Stimulated activated CD4-positive, alpha-beta T cell treated with anti-CD3 and anti-CD28 coated beads, TNF-alpha, amount 100 ng/mL, for 48 hours (primary cell): ENCODE data around the gene ZNF558.
A peak's percentile ranks its signal among the peaks of the same experiment; 100 is the strongest.

Source experiments
- DNase-seq, 3 donors: peaks; one replicate each; pipeline ENCODE4 v3.0.0-alpha.2; 2020; ENCODE audit warnings: low read depth in 3 of 3

The ZNF558 gene

DNA sequence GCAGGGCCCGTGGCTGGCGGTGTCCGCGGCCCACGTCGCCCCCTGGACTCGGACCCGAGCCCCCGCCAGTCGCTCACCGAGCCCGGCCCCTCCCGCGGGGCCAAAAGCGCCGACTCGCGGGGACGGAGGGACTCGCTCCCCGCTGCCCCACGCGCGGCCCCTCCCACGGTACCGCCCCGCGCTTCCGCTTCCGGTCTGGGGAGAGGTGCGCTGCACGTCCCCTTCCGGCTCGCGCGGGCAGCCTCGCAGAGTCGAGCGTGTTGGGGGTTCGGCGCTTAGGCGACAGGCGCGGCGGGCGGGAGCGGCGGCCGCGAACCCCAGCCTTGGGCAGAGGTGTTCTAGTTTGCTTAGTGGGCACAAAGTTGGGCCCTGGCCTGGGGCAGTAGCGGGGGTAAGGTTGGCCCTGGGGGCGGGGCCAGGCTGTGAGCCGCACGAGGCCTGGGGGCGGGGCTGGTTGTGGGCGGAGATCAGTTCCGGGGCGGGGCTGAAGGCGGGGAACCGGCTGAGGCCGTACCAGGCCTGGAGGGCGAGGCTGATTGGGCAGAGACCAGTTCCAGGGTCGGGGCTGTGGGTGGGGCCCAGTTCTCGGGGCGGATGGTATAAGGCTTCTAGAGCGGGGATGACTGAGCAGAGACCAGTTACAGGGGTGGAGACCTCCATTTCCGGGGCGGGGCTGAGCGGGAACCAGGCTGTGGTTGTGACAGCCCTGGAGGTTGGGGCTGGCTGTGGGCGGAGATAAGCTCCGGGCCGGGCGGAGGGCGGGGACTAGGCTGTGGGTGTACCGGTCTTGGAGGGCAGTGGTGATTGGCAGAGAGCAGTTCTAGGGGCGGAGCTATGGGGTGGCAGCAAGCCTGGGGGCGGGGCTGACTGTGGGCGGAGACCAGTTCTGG lies at the start of gene ZNF558, which contains the start of gene MBD3L1:
TSS of gene ZNF558 (minus strand) at position 173 of the 890 bp plus-strand sequence. CDS start 9,645 bp downstream, outside the sequence.
TSS of gene MBD3L1 (plus strand) at position 246 of the 890 bp plus-strand sequence. CDS start 10,302 bp downstream, outside the sequence.
- peak; percentile 98 to 99 (median 99) for DNase-seq

DNA sequence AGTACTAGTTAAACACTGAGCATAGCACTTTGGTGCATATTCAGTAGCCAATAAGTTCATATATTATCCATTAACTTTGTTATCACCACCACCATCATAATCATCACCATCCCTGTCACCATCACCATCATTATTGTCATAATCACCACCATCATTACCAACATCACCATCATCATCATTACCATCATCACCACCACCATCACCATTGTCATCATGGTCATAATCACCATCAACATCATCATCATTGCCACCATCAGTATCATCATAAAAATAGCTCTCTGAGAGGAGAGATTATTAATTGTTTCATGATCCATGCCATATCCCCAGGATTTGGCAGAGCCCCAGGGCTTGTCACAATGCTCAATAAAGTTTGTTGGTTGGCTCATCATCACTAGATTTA lies 49.4 kb upstream of the ZNF558 start:
- no peak for DNase-seq

DNA sequence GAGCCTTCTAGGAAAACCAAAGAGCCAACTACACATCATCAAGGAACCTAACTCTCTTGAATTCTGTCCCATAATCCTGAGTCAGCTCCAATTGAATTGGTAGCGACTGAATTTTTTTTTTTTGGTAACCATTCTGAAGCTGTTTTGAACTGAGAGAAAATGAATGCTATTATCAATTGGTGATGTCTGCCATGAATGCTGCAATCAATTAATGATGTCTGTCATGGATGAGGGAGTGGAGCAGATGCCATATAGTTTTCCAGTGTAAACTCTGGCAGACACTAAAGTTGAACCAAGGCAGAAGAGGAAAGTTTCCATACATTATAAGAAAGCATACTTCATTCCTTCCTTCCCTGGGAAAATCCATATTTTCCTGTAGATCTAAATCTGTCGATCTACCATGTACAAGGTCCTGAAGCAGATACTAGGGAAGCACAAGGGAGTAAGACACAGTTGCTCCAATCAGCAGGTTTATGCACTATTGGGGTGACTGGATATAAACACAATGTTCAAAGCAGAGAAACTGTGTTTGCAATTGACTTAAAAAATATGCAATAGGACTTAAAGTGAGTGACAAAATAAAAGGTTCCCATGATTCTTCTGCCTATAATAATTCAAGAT lies 48.9 kb upstream of the ZNF558 start:
- no peak for DNase-seq

DNA sequence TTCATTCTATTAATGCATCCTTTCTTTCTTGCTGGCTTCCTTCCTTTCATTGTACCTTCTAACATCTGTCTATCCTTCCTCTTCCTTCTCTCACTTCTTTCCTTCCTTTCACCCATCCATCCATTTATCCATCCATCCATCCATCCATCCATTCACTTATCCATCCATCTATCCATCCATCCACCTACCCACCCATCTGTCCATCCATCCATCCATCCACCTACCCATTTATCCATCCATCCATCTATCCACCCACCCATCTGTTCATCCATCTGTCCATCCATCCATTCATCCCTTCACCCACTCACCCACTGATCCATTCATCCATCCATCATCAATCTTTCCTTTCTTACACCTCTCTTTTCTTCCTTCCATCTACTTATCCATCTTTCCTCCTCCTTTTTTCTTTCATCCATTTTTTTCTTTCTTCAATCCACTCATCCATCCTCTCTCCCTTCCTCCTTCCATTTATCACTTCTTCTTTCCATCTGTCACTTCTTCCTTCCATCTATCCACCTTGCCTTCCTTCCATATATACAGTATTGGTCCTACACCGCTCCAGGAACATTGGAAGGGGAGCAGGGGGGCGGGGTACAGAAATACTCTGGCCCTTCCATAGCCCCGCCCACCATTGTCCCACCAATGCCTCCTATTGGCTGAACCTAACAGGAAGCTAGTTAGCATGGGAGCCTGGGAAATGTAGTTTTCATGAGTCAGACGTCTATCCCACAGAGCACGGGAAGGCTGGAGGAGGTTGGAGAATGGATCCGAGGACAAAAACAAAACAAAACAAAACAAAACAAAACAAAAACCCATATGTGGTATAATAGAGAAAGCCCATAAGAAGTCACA lies 46.0 kb upstream of the ZNF558 start:
- no peak for DNase-seq

DNA sequence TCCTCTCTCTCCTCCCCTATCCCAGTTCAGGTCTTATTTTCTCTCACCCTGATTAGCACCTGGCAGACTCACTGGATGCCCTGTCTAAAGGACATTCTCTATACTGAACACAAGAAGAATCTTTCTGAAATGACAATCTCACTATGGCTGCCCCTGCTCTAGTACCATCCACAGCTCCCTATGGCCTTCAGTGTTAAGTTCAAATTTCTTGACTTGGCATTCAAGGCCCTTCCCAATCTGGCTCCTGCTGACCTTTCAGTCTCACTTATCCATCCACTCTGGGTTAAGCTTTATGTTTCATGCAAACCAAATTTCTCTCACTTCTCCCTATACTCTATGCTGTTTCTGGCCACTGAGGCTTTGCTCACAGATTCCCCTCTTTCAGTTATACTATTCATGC lies 34.2 kb upstream of the ZNF558 start:
- DNase-seq = no peak

DNA sequence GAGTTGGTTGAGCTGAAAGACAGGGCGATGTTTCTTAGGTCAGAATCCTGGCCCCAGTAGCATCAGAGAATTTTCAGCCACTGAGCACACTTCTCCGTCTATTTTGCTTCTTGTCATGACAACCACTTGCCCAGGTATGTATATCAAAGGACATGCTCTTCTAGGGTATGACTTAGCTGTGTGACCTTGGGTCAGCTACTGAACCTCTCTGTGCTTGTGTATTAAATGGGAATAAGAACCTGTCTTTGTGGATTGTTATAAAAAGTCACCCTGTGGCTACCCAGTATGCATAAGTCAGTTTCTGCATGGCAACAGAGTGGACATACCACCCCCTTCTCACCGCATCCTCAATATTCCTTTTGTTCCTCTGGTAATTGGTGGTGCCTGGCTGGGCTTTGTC lies 26.2 kb upstream of the ZNF558 start:
- no peak for DNase-seq

DNA sequence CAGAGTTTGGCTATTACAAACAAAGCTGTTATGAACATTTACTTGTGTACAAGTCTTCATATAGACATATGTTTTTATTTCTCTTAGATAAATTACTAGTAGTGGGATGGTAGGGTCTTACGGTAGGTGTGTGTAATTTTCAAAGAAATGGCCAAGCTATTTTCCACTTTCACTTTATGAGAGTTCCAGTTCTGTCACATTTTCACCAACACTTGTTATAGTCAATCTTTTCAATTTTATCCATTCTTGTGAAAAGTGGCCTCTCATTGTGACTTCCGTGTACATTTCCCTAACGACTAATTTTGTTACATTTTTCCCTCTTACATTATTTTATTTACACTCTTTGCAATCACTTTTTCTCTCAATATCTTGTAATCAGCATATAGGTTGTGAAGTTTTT lies 18.4 kb upstream of the ZNF558 start:
- DNase-seq = no peak

DNA sequence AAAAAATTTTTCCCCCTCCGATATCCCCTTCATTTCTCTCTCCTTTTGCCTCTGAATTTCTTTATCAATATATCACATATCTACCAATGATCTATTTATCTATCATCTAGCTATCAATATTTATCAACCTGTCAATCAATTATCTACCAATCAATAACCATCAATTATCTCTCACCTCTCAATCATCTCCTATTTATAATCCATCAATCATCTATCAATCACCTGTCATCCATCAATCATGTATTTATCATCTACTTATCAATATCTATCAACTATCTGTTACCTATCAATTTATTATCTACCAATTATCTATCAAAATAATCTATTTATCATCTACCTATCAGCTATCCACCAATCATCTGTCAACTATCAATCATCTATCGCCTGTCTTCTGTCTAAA lies 17.1 kb upstream of the ZNF558 start:
- DNase-seq = no peak

DNA sequence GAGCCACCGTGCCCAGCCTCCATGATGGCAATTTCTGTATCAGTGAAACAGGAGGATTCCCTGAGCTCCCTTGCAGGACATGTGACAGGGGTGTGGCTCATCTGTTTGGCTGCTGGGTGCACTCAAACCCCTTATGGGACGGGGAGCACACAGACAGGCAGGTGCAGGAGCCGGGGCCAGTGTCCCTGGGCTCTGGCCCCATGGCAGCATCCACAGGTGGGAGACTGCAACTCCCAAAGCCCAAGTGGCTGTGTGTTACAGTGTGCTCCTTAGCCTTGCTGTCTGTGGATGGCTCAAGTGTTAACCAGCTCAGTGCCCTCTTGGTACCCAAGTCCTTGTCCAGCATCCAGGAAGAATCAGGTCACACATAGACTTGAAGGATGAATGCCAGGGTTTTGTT lies 14.7 kb upstream of the ZNF558 start:
- no peak for DNase-seq

DNA sequence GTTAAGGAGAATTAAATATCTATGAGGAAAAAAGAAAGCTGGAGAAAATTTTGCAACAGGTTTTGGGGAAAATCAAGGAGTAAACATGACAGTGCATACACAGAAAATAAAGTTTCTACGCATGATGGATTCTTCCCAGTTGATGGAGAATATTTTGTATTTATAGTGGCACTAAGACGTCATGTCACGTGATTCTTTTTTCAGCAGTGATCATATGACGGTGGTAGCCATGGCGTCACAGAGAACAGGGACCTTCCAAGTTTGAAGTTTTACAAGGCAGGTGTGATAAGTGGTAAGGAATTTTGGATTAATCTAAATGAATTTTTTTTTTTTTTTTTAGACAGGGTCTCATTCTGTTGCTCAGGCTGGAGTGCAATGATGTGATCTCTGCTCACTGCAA lies 8.6 kb upstream of the ZNF558 start:
- no peak for DNase-seq

DNA sequence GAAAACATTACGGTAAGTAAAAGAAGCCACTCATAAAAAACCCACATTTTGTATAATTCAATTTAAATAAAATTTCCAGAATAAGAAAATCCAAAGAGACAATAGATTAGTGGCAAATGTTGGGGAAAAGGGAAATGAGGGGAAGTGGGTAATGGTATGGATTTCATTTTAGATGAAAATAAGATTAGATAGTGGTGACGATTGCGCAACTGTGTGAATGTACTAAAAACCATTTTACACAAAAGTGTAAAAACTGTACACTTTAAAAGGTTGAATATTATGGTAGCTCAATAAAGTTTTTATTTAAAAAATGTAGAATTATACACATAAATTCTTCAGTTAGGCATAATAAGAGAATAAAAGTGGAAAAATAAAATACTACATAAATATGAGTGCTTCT lies 3.8 kb upstream of the ZNF558 start:
- no peak for DNase-seq

DNA sequence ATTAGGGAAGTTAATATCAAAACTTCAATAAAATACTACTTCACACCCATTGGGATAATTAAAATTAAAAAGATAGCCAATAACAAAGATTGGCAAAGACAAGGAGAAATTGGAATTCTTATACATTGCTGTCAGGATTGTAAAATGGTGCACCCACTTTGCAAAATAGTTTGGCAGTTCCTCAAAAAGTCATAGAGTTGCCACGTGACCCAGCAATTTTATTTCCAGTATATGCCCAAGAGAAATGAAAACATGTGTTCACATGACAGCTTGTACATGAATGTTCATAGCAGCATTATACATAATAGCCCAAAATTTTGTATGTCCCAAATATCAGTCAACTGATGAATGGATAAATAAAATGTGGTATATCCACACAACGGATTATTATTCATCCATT lies 3.3 kb upstream of the ZNF558 start:
- no peak for DNase-seq

DNA sequence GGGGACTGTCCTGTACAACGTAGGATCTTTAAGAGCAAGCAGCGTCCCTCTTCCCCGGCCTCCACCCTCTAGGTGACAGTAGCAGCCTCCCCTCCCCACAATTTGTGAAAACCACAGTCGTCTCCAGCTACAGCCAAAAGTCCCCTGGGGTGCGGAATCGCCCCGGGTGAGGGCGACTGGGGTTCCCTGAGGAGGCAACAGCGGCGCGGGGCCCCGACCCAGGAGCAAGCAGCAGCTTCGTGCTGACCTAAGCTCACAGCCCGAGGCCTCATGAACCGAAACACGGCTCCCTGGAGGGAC lies 322 bp downstream of the ZNF558 start:
- DNase-seq = no peak

DNA sequence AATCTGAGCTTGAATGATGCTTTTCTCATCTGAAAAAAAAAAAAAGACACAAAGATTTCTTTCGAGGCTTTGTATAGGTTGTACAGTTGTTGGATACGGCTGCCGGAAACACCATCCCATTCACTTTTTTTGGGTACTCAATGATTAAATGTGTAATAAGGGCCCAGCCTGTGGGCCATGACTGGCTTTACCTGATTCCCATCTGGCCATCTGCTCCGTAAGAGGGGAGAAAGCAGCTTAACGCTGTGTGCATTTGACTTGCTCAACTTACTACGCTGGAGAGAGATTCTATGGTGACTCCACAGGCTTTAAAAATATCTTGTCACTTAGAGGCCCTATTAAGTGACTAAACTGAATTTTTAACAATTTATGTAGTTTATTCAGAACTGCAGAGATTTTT lies 731 bp downstream of the ZNF558 start:
- no peak for DNase-seq

DNA sequence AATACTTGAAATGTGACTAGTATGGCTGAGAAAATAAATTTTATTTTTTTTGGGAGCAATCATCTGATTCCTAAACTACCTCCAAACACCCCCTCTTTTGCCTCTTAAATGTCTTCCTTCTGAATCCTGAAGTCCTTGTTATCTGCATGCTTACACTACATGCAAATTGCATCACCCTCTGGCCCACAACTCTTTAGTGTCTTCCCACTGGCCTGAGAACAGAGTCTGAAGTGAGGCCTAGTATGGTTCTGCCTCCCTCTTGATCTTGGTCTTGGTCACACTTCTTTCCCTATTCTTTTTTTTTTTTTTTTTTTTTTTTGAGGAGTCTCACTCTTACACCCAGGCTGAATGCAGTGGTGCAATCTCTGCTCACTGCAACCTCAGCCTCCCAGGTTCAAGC lies 4.8 kb downstream of the ZNF558 start:
- no peak for DNase-seq

DNA sequence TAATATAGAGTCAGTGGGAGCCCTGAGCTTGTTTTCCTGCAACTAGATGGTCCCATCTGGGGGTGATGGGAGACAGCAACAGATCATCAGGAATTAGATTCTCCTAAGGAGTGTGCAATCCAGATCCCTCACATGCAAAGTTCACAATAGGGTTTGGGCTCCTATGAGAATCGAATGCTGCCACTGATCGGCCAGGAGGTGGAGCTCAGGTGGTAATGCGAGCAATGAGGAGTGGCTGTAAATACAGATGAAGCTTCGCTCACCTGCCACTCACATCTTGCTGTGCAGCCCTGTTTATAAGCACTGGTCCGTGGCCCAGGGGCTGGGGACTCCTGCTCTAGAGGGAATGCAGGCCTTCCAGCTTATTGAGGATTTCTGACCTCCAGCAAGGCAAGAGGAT lies 5.7 kb downstream of the ZNF558 start:
- DNase-seq = no peak

DNA sequence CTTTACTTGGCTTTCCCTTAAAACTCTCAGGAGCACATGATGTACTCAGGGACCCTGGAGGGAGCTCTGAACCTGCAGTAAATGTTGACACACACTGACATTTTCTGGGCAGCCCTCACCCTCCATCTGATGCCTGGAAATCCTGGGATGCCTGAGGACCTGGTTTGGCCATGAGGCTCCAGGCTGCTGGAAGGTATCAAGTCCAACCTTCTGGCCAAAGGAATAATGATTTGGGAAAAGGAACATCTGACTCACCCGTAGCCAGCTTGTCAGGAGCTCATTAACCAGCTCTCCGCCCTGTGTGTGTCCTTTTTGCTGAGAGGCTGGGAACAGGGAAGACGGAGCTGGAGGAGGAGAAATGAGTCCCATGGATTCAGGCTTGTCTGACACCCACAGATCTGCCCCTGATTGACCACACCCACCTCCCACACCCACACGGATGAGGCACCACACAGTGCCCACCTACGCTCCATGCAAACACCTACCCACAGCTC lies 10.3 kb downstream of the ZNF558 start:
- no peak for DNase-seq

DNA sequence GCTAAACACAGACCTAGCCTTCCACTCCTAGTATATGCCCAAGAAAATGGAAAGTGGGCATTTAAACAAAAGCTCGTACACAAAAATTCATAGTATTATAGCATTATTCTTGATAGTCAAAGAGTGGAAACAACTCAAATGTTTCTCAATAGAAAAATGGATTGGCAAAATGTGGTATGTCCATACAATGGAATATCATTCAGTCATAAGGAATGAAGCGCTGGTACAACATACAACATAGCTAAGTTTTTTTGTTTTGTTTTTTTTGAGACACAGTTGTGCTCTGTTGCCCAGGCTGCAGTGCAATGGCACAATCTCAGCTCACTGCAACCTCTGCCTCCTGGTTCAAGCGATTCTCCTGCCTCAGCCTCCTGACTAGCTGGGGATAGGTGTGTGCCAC lies 11.9 kb downstream of the ZNF558 start:
- DNase-seq = no peak

DNA sequence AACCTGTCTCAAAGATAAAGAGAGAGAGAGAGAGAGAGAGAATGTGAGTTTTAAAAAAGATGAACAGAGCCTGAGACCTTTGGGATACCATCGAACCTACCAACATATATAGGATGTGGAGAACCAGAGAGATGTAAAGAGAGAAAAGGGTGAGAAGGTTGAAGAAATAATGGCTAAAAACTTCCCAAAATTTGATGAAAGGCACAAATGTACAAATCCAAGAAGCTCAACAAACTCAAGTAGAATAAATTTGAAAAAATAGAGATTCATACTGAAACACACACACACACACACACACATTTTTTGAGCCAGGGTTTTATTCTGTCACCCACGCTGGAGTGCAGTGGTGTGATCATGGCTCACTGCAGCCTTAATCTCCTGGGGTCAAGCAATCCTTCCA lies 16.3 kb downstream of the ZNF558 start:
- DNase-seq = no peak

DNA sequence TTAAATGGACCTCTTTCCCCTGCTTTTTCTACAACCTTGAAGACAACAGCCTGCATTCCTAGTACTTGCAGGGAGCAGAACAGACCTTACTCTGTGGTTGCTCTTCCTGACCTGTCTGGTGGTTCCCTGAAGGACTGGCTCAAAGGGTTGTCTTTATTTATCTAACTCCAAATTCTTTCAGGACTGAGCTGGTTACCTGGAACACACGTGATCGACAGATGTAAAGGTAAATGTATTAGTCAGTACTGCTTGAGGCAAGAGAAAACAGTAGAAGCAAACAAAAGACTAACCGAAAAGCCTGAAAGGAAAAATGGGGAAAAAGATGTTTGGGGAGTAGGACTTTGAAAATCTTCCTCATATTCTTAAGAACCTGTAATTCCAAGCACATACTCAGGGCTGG lies 17.9 kb downstream of the ZNF558 start:
- DNase-seq = no peak

DNA sequence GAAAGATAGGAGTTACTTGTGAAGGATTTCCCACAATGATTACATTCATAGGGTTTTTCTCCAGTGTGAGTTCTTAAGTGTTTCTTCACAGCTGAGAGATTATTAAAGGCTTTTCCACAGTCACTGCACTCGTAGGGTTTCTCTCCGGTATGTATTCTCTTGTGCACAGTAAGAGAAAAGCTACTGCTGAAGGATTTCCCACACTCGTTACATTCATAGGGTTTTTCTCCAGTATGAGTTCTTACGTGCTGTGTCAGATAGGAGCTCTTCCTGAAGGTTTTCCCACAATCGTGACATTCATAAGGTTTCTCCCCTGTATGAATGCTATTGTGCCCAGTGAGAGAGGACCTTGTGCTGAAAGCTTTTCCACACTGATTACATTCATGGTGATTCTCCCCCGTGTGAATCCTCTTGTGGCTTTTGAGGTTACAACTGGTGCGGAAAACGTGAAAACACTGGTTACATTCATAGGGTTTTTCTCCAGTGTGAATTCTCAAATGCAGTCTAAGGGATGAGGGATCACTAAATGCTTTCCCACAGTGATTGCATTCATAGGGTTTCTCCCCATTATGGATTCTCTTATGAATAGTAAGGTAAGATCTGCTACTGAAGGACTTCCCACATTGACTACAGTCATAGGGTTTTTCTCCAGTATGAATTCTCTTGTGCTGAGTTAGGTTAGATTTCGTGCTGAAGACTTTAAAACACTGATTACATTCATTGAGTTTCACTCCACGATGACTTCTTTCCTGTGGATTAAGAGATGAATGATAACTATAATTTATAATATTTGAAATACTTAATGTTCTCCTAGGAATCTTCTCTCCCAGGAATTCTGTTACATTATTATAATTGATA lies 20.6 kb downstream of the ZNF558 start:
- no peak for DNase-seq
